ENCODE results near the gene SASH1. TPM values are rescaled to one million over a fixed set of nuclear protein-coding genes. Genes with fewer than 3 reads are reported as not detected.

SASH1 gene
- total and polyA plus RNA-seq, 9 of the 15 experiments (the other 6 are each of a cell fraction or from before 2014, with no cell fraction given) = 0.35 to 3.5 (median 1.6) TPM

DNA sequence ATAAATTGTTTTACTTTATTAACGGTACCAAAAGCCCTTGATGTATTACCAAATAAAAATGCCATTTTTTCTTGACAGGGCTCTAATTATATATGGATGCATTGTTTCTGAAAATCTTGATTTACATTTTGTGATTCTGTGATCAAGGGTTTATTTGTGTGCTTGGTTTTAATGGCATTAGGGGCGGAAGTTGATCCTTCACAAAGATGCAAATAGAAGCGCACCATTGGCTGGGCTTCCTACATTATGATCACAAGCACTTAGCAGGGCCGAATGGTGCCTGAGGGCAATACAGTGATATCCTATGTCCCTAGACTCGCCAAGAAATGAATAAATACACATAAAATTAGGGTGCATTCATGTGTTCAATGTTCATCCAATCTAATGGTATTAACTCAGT is 231.3 kb downstream of the SASH1 start:
- no peak overlapping the region for H2AFZ ChIP-seq (ENCODE audit: low read depth, low read length)
- H4K20me1 ChIP-seq (replicated peaks; ENCODE audit: control insufficient read depth, insufficient read depth, low read length) = no peaks in the 10 kb centered on the region
- H3K36me3 ChIP-seq (ENCODE audit: control insufficient read depth, insufficient read depth, low read length) = no peaks in the 10 kb centered on the region
- WGBS (ENCODE audit: insufficient coverage, low coverage, missing lambda C conversion rate) = 0% methylated on average over 5 of the region's 5 CpGs
- H3K9me3 ChIP-seq (replicated peaks; ENCODE audit: control insufficient read depth, insufficient read depth, low read depth, low read length) = no peaks in the 10 kb centered on the region
- TF ChIP-seq ZEB2 (IDR thresholded peaks at IDR 0.05) (no peak), ZNF212 (CRISPR knock-in tag; IDR thresholded peaks at IDR 0.05) (no peak), PPARD (CRISPR knock-in tag; IDR thresholded peaks at IDR 0.05) (no peak)
- ATAC-seq = no peak
- no peak overlapping the region for H3K4me2 ChIP-seq (ENCODE audit: insufficient read depth, low read length)
- in situ Hi-C loops (cut with MboI) (loop anchor here (10.0 to 25.0 kb wide), 2 partner anchors 381 to 863 kb away; no protein-coding TSS in a partner anchor), intact Hi-C loops (cut with micrococcal nuclease) (no loop called here)
- no peak overlapping the region for H3K9ac ChIP-seq (ENCODE audit: insufficient read depth in 1 of 2, low read depth in 2 of 2, low read length in 2 of 2)
- no peak for DNase-seq (ENCODE audit: extremely low read depth in 1 of 4, low spot score in 3 of 4)
- ChIA-PET CTCF (ENCODE audit: low intra/inter-chr PET ratio) (no interaction called here), POLR2A (interaction anchor here (0.7 kb wide), 1 partner anchor 13 kb away, joined by 4 read pairs; no protein-coding TSS in a partner anchor)
- H3K27ac ChIP-seq (ENCODE audit: extremely low read depth, low read depth, low read length) = no peak overlapping the region
- BruUV-seq (replicated peaks) = no TSS peak
- H3K9me1 ChIP-seq (ENCODE audit: control insufficient read depth, insufficient read depth, low read length) = no peaks in the 10 kb centered on the region
- no peak for FAIRE-seq
- no peak overlapping the region for H3K4me3 ChIP-seq
- H3K79me2 ChIP-seq (ENCODE audit: control insufficient read depth, insufficient read depth, low read length) = no peaks in the 10 kb centered on the region
- no peaks in the 10 kb centered on the region for H3K4me1 ChIP-seq (replicated peaks in 1 of 2; ENCODE audit: control insufficient read depth in 2 of 2, insufficient read depth in 2 of 2, low read length in 2 of 2)
- H3K27me3 ChIP-seq (ENCODE audit: control insufficient read depth in 2 of 2, insufficient read depth in 2 of 2, low read length in 2 of 2) = peaks cover 9 to 38% of the 10 kb centered on the region in 2 experiments

DNA sequence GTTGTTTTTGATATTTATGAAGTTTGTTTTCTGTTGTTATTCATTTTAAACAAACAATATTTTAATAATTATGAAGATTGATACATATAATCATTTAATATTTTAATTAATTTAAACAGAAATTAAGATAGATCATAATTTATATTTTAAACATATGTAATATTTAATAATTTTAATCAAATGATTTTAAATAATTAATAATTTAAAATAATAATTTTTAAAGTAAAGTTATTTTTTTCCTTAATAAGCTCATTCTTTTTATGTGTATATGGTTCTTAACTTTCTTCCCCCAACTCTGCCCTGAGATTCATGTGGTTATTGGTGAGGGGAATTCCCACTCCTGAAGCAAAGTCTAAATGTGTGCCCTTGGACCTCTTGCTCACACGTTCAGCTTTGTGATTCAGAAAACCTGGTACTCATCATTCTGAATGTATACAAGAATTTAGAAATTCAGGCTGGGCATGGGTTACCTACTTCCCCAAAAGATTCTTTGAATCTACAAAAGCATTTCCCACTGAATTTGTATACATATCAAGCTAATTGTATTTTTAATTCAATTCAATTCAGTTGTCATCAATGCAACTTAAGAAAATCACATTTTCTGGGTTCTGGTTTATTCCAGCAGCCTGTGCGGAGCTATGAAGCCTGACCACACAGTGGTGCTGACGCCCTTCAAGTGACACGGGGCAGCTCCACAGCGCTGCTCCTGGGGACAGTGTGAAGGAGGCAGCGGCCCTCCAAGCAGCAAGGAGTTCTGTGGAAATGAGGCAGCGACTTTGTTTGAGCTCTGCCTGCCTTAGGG is 235.2 kb downstream of the SASH1 start:
- Histone ChIP-seq H3K79me2 (ENCODE audit: control insufficient read depth, insufficient read depth, low read length) (no peaks in the 10 kb centered on the region), H3K4me1 (replicated peaks in 1 of 2; ENCODE audit: control insufficient read depth in 2 of 2, insufficient read depth in 2 of 2, low read length in 2 of 2) (no peaks in the 10 kb centered on the region), H3K4me3 (no peak overlapping the region), H3K9ac (ENCODE audit: insufficient read depth in 1 of 2, low read depth in 2 of 2, low read length in 2 of 2) (no peak overlapping the region), H2AFZ (ENCODE audit: low read depth, low read length) (no peak overlapping the region), H3K4me2 (ENCODE audit: insufficient read depth, low read length) (no peak overlapping the region), H3K27ac (ENCODE audit: extremely low read depth, low read depth, low read length) (no peak overlapping the region), H3K36me3 (ENCODE audit: control insufficient read depth, insufficient read depth, low read length) (no peaks in the 10 kb centered on the region), H3K27me3 (ENCODE audit: control insufficient read depth in 2 of 2, insufficient read depth in 2 of 2, low read length in 2 of 2) (peaks cover 2 to 9% of the 10 kb centered on the region in 2 experiments; a peak in 4 of 5 replicates), H4K20me1 (replicated peaks; ENCODE audit: control insufficient read depth, insufficient read depth, low read length) (no peaks in the 10 kb centered on the region), H3K9me1 (ENCODE audit: control insufficient read depth, insufficient read depth, low read length) (no peaks in the 10 kb centered on the region), H3K9me3 (replicated peaks; ENCODE audit: control insufficient read depth, insufficient read depth, low read depth, low read length) (no peaks in the 10 kb centered on the region)
- CTCF ChIA-PET (ENCODE audit: low intra/inter-chr PET ratio) = interaction anchor here (4.0 kb wide), 1 partner anchor 369 kb away, joined by 30 read pairs; no protein-coding TSS in a partner anchor
- peak; percentile 84 for FAIRE-seq
- in situ Hi-C loops (cut with MboI) = loop anchor here (10.0 kb wide), 1 partner anchor 377 kb away; no protein-coding TSS in a partner anchor
- peak; percentile 100 for ATAC-seq
- no TSS peak for BruUV-seq (replicated peaks)
- peak; percentile 19 to 78 (median 50) for DNase-seq (ENCODE audit: extremely low read depth in 1 of 4, low spot score in 3 of 4)
- 0% methylated on average over 7 of the region's 7 CpGs for WGBS (ENCODE audit: insufficient coverage, low coverage, missing lambda C conversion rate)
- intact Hi-C loops (cut with micrococcal nuclease) = loop anchor here (1.0 kb wide), 3 partner anchors 370 to 854 kb away; no protein-coding TSS in a partner anchor
- POLR2A ChIA-PET = interaction anchor here (0.8 kb wide), 1 partner anchor 11 kb away, joined by 3 read pairs; no protein-coding TSS in a partner anchor
- TF ChIP-seq STAG1 (CRISPR knock-in tag; IDR thresholded peaks at IDR 0.05; ENCODE audit: borderline replicate concordance) (peak; percentile 41; the same call in 1 of the 2 replicates), MBD2 (IDR thresholded peaks at IDR 0.05; ENCODE audit: borderline replicate concordance, low read depth) (no peak), CTCF (IDR thresholded peaks at IDR 0.05 in 2 of 3, conservative IDR thresholded peaks at IDR 0.05 in 1 of 3; ENCODE audit: insufficient read depth in 2 of 3, low read depth in 1 of 3, low read length in 3 of 3) (peak; percentile 96 to 100 (median 100)), MLLT1 (IDR thresholded peaks at IDR 0.05) (peak in 1 of 2 experiments; percentile 77; a peak in 1 of 4 replicates), SPI1 (IDR thresholded peaks at IDR 0.05; ENCODE audit: borderline replicate concordance, low read depth, low read length) (no peak), ZNF3 (CRISPR knock-in tag; IDR thresholded peaks at IDR 0.05) (no peak)
